Caki2 (cell line): ENCODE results near the gene TAGAP. TPM values are rescaled to one million over a fixed set of nuclear protein-coding genes. Genes with fewer than 3 reads are reported as not detected.

ENCODE experiments used
- DNase-seq: peaks from one replicate; pipeline ENCODE4 v3.0.0-alpha.2; 2015; ENCODE audit warnings: low read depth
- in situ Hi-C: cut with HindIII; loops from 2 replicates; pipeline ENCODE4 v1.10.0; 2016; ENCODE audit warnings: low sequenced_read_pairs, low pct_unique_long_range_greater_than_20kb, mixed read lengths
- total RNA-seq: library from RNA; depleted of rRNA; stranded (reverse); fragments of >200 nt; shearing (Covaris generic); gene quantifications from 2 replicates; pipeline ENCODE4 v1.2.3, GENCODE V29; 2014; ENCODE audit warnings: low replicate concordance

TAGAP gene
- total RNA-seq, 1 experiment from 2014 or later, result not detected

GRCh38 chr6:159075506-159076228 is 30.9 kb upstream of the TAGAP start:
- no peak for DNase-seq
- in situ Hi-C loops, result no loop called here

GRCh38 chr6:159074876-159075275 is 30.1 kb upstream of the TAGAP start:
- no peak for DNase-seq
- in situ Hi-C loops, result no loop called here

GRCh38 chr6:159074120-159074684 is 29.4 kb upstream of the TAGAP start:
- DNase-seq, result peak; percentile 38
- in situ Hi-C loops, result no loop called here

- in situ Hi-C loops, result no loop called here
- no peak for DNase-seq
Observed at GRCh38 chr6:159071843-159072769, 27.3 kb upstream of the TAGAP start.

- in situ Hi-C loops, result no loop called here
- no peak for DNase-seq
Observed at GRCh38 chr6:159068904-159069578, 24.2 kb upstream of the TAGAP start.

DNA sequence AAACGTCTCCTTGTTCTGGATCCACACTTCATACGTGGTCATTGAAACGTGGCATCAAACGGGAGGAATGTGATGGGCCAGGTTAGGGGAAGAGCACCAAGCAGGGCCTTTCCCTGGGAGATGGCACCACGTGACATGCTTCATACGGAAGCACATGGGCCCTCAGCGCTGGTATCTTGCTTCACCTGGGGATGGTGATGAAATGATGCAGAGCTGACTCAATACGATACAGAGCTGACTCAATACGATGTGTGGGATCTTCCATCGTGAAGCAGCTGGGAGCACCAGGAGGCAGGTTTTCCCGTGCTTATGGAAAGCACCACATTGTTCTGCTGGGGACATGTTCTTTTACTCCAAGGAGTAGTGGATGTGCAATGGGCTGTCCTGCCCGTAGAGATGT is 22.5 kb upstream of the TAGAP start:
- in situ Hi-C loops, result no loop called here
- no peak for DNase-seq

DNA sequence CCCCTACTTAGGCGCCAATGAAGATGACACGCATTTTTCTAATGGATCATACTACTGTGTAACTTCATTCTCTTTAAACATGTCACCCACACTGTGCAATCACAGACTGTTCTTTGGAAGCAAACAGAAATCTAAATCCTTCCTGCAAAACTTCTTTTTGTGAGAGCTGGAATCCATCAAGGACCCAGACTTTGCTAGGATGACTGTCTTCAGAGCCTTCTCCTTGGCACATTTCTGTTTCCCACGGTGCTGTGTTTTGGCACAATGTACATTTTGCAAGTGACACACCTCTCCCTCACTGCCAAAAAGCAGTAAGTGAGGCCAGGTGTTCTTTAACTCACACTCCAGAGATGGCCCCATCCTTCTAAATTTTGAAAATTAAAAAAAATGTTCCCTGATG is 21.7 kb upstream of the TAGAP start:
- in situ Hi-C loops, result no loop called here

GRCh38 chr6:159065759-159066329 is 21.1 kb upstream of the TAGAP start:
- in situ Hi-C loops, result no loop called here

More for the DNA sequence above, 21.7 kb upstream of the TAGAP start:
- no peak for DNase-seq

DNA sequence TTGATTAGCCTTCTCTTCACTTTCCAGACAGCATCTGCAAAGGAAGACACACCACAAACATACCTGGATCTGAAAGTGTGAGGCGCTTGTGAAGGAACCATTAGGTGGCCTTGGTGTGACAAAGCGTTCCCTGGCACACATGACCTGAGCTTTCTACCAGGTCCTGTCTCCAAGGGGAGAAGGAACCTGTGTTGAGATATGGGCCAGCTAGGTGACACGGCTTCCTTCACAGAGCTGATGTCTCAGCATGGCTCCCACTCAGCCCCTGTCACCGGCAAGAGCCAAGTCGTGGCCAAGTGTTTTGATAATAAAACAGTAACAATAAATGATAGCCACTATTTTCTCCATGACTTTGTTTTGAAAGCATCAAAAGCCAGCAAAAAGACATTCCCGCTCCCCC is 20.3 kb upstream of the TAGAP start:
- in situ Hi-C loops, result no loop called here

More at GRCh38 chr6:159065759-159066329, 21.1 kb upstream of the TAGAP start:
- no peak for DNase-seq

DNA sequence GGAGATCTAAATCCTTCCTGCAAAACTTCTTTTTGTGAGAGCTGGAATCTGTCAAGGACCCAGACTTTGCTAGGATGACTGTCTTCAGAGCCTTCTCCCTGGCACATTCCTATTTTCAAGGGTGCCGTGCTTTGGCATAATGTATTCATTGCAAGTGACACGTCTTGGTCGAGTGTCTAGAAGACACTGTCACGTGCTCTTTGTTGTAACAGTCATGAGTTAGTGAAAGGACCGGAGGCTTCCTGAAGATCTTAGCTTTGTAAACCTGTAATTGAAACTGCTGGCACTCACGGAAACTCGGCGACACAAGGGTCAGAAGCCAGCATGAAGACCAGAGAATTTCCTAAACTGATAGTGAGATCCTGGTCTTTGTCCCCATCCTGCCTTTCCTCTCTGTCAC is 19.7 kb upstream of the TAGAP start:
- DNase-seq, result no peak
- in situ Hi-C loops, result no loop called here

More for the DNA sequence above, 20.3 kb upstream of the TAGAP start:
- no peak for DNase-seq

DNA sequence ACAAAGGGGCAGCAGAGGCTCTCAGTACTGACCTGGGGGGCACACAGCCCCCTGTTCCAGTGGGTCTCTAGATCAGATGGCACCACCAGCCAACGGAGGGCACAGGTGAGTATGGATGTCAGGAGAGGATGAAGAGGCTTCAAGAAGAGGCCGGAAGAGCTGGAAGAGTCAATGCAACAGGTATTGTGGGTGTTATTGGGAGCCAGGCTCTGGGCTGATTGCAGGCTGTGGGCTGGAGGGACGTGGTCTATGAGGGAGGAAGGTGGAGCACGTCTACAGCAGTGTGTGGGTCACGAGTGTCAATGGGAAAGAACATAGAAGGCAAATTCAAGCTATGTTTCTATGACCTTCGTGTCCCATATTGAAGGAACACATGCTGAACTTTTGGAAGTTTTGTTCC is 18.8 kb upstream of the TAGAP start:
- in situ Hi-C loops, result no loop called here
- no peak for DNase-seq

DNA sequence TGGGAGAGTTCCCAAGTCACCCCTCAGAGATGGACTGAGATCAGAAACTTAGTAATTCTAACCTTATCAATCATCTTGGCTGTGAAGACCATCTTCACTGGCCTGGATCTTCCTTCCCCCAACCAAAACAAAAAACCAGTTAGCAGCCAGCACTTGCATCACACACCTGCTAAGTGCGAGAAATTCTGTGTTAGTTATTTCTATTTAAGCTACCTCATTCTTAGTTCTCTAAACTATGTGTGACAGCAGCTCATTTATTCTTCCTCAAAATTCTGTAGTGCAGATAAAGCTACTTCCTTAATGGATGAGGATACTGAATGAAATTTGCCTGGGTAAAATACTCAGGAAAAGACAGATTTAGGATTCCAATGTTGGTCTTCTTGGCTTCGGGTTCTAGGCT is 18.2 kb upstream of the TAGAP start:
- DNase-seq, result no peak
- in situ Hi-C loops, result no loop called here

- in situ Hi-C loops, result no loop called here
- no peak for DNase-seq
Observed at GRCh38 chr6:159062564-159062945, 17.8 kb upstream of the TAGAP start.

GRCh38 chr6:159061805-159062563 is 17.2 kb upstream of the TAGAP start:
- in situ Hi-C loops, result no loop called here
- no peak for DNase-seq

DNA sequence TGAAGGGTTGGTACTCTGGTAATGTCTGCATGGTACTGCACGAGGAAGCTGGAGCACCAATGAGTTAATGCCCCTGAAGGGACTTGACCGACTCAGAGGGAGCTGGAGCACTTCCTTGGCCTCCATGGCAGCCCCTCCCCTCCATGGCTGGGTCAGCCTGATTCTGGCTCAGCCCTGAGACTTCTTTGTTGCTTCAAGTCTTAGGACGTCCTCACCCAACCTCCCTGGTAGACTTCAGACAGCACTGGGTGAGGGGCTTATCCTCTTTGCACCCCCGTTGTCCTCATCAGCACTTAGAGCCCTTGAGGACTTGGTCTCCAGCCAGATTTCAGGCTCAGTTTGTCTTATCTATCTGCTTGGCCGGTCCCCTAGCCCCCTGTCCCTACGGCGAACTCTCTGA is 16.4 kb upstream of the TAGAP start:
- no peak for DNase-seq
- in situ Hi-C loops, result no loop called here

GRCh38 chr6:159059885-159060506 is 15.2 kb upstream of the TAGAP start:
- DNase-seq, result no peak

GRCh38 chr6:159059141-159059540 is 14.3 kb upstream of the TAGAP start:
- in situ Hi-C loops, result no loop called here
- DNase-seq, result no peak

More at GRCh38 chr6:159059885-159060506, 15.2 kb upstream of the TAGAP start:
- in situ Hi-C loops, result no loop called here
